H9 (cell line): ENCODE results near the gene ERICH6B. TPM values are rescaled to one million over a fixed set of nuclear protein-coding genes. Genes with fewer than 3 reads are reported as not detected.

Experiments
- DNase-seq: peaks from one replicate; pipeline ENCODE4 v3.0.0-alpha.2; 2017
- H2AFZ ChIP-seq: one replicate; pipeline ENCODE4 v1.6.1; 2013; ENCODE audit warnings: mild to moderate bottlenecking, low read length, control low read depth, moderate library complexity
- H2AK5ac ChIP-seq: 2 replicates; pipeline ENCODE4 v1.6.1; 2013; ENCODE audit warnings: low read length, control low read depth, mixed read lengths; ENCODE audit not compliant: insufficient read length
- H2BK120ac ChIP-seq: one replicate; pipeline ENCODE4 v1.6.1; 2013; ENCODE audit warnings: low read depth, mild to moderate bottlenecking, low read length, control low read depth, inconsistent platforms; ENCODE audit not compliant: poor library complexity, severe bottlenecking
- H2BK12ac ChIP-seq: 2 replicates; pipeline ENCODE4 v1.6.1; 2013; ENCODE audit warnings: low read length, control low read depth, mixed read lengths, low read depth; ENCODE audit not compliant: insufficient read length
- H2BK15ac ChIP-seq: 2 replicates; pipeline ENCODE4 v1.6.1; 2013; ENCODE audit warnings: low read depth, low read length, control low read depth
- H2BK20ac ChIP-seq: one replicate; pipeline ENCODE4 v1.6.1; 2013; ENCODE audit warnings: low read depth, mild to moderate bottlenecking, low read length, control low read depth, inconsistent platforms; ENCODE audit not compliant: poor library complexity, severe bottlenecking
- H2BK5ac ChIP-seq: 2 replicates; pipeline ENCODE4 v1.6.1; 2013; ENCODE audit warnings: low read length, control low read depth, mixed read lengths; ENCODE audit not compliant: insufficient read length
- H3K14ac ChIP-seq: 2 replicates; pipeline ENCODE4 v1.6.1; 2013; ENCODE audit warnings: low read length, control low read depth; ENCODE audit not compliant: insufficient read depth
- H3K18ac ChIP-seq: 2 replicates; pipeline ENCODE4 v1.6.1; 2013; ENCODE audit warnings: low read depth, mild to moderate bottlenecking, mixed read lengths, low read length, control low read depth; ENCODE audit not compliant: insufficient read length
- H3K23ac ChIP-seq: 2 replicates; pipeline ENCODE4 v1.6.1; 2013; ENCODE audit warnings: low read length, control low read depth, mixed read lengths, low read depth; ENCODE audit not compliant: insufficient read length
- H3K23me2 ChIP-seq: 2 replicates; pipeline ENCODE4 v1.6.1; 2013; ENCODE audit warnings: low read depth, mild to moderate bottlenecking, mixed read lengths, low read length, control low read depth; ENCODE audit not compliant: insufficient read length, poor library complexity, severe bottlenecking
- H3K27ac ChIP-seq: 2 replicates; pipeline ENCODE4 v1.5.1; 2013; ENCODE audit warnings: low read length, control low read depth, mixed read lengths, low read depth; ENCODE audit not compliant: insufficient read length
- H3K27me3 ChIP-seq: 2 replicates; pipeline ENCODE4 v1.6.1; 2013; ENCODE audit warnings: low read length, control low read depth, inconsistent platforms; ENCODE audit not compliant: insufficient read depth
- H3K4ac ChIP-seq: 2 replicates; pipeline ENCODE4 v1.6.1; 2013; ENCODE audit warnings: low read depth, mild to moderate bottlenecking, control low read depth, inconsistent platforms, low read length, moderate library complexity
- H3K4me1 ChIP-seq: 2 replicates; pipeline ENCODE4 v1.6.1; 2013; ENCODE audit warnings: low read length, control low read depth, inconsistent platforms; ENCODE audit not compliant: insufficient read depth
- H3K4me2 ChIP-seq: 2 replicates; pipeline ENCODE4 v1.6.1; 2013; ENCODE audit warnings: low read length, control low read depth, mixed read lengths; ENCODE audit not compliant: insufficient read length, insufficient read depth
- H3K56ac ChIP-seq: 2 replicates; pipeline ENCODE4 v1.6.1; 2013; ENCODE audit warnings: low read depth, mild to moderate bottlenecking, mixed read lengths, low read length, control low read depth; ENCODE audit not compliant: insufficient read length
- H3K79me1 ChIP-seq: 2 replicates; pipeline ENCODE4 v1.6.1; 2013; ENCODE audit warnings: low read depth, mild to moderate bottlenecking, moderate library complexity, low read length, control low read depth, inconsistent platforms; ENCODE audit not compliant: insufficient read depth, poor library complexity, severe bottlenecking
- H3K79me2 ChIP-seq: 2 replicates; pipeline ENCODE4 v1.6.1; 2013; ENCODE audit warnings: low read length, control low read depth, inconsistent platforms; ENCODE audit not compliant: insufficient read depth
- H3K9ac ChIP-seq: 2 replicates; pipeline ENCODE4 v1.6.1; 2013; ENCODE audit warnings: low read length, control low read depth, mixed read lengths; ENCODE audit not compliant: insufficient read length; ENCODE audit errors: extremely low read depth
- H3K9me3 ChIP-seq: one replicate; pipeline ENCODE4 v1.6.1; 2013; ENCODE audit warnings: low read depth, low read length, inconsistent platforms; ENCODE audit not compliant: control insufficient read depth
- H3T11ph ChIP-seq: one replicate; pipeline ENCODE4 v1.6.1; 2013; ENCODE audit warnings: mild to moderate bottlenecking, low read length, control low read depth, inconsistent platforms
- H4K20me1 ChIP-seq: one replicate; pipeline ENCODE4 v1.6.1; 2013; ENCODE audit not compliant: control insufficient read depth, insufficient read length, insufficient read depth
- H4K5ac ChIP-seq: 2 replicates; pipeline ENCODE4 v1.6.1; 2013; ENCODE audit warnings: low read depth, mild to moderate bottlenecking, mixed read lengths, low read length, control low read depth; ENCODE audit not compliant: insufficient read length
- H4K8ac ChIP-seq: replicated peaks from 2 replicates; pipeline ENCODE4 v1.6.1; 2013; ENCODE audit warnings: low read length, control low read depth, mixed read lengths, low read depth; ENCODE audit not compliant: insufficient read length
- H4K91ac ChIP-seq: 2 replicates; pipeline ENCODE4 v1.6.1; 2013; ENCODE audit warnings: low read depth, mild to moderate bottlenecking, moderate library complexity, mixed read lengths, low read length, control low read depth; ENCODE audit not compliant: insufficient read length
- H3K27ac Mint-ChIP-seq, 3 experiments: 2 replicates in 2 of 3; 3 replicates in 1 of 3; pipeline ENCODE4 v1.8.0; 2020 to 2021; ENCODE audit warnings: mixed read lengths in 3 of 3, mild to moderate bottlenecking in 1 of 3, moderate library complexity in 1 of 3
- H3K27me3 Mint-ChIP-seq: 2 replicates; pipeline ENCODE4 v1.8.0; 2021; ENCODE audit warnings: low read depth, mild to moderate bottlenecking, moderate library complexity, mixed read lengths
- H3K36me3 Mint-ChIP-seq, 3 experiments: 2 replicates in 2 of 3; 3 replicates in 1 of 3; pipeline ENCODE4 v1.8.0; 2020 to 2021; ENCODE audit warnings: low read depth in 3 of 3, mixed read lengths in 3 of 3; ENCODE audit not compliant: insufficient read depth in 1 of 3
- H3K4me1 Mint-ChIP-seq, 2 experiments: 2 replicates each; pipeline ENCODE4 v1.8.0; 2020; ENCODE audit warnings: mixed read lengths in 2 of 2
- H3K4me3 Mint-ChIP-seq, 2 experiments: 2 replicates in 1 of 2; 3 replicates in 1 of 2; pipeline ENCODE4 v1.8.0; 2020 to 2021; ENCODE audit warnings: mild to moderate bottlenecking in 2 of 2, mixed read lengths in 2 of 2, moderate library complexity in 1 of 2
- H3K9me3 Mint-ChIP-seq, 2 experiments: 2 replicates in 1 of 2; 3 replicates in 1 of 2; pipeline ENCODE4 v1.8.0; 2020; ENCODE audit warnings: mild to moderate bottlenecking in 2 of 2, mixed read lengths in 2 of 2, moderate library complexity in 1 of 2
- CTCF ChIP-seq: fragments of 200-600 bp; sonication (generic); conservative IDR thresholded peaks from 3 replicates; pipeline ENCODE4 v1.8.0; 2021; ENCODE audit warnings: antibody characterized with exemption, mild to moderate bottlenecking
- WGBS: extraction: QIAGEN DNeasy Blood & Tissue Kit; methylation state at CpG from one replicate; pipeline ENCODE4 v1.1.7; 2013; ENCODE audit warnings: missing lambda C conversion rate, low lambda C conversion rate, mixed read lengths; ENCODE audit not compliant: insufficient read length; ENCODE audit errors: extremely low coverage; 5-methylcytosine and 5-hydroxymethylcytosine counted together
- total RNA-seq: library from RNA; stranded (reverse); gene quantifications from 2 replicates; pipeline ENCODE4 v1.2.1, GENCODE V29; 2021

Gene ERICH6B
- total RNA-seq, 1 experiment from 2014 or later = not detected

- H3K36me3 Mint-ChIP-seq = no peaks in the 10 kb centered on the region
- H3K27ac Mint-ChIP-seq = no peak overlapping the region
- H4K5ac ChIP-seq = no peak overlapping the region
- H3K79me1 ChIP-seq = no peaks in the 10 kb centered on the region
- no CpG with 5 or more reads among the region's 1 CpG for WGBS
- H3K18ac ChIP-seq = no peak overlapping the region
- no peaks in the 10 kb centered on the region for H3K27me3 ChIP-seq
- no peak overlapping the region for H2AK5ac ChIP-seq
- H2BK12ac ChIP-seq = no peak overlapping the region
- no peak overlapping the region for H3K56ac ChIP-seq
- no peak overlapping the region for H4K8ac ChIP-seq
- H3K27ac ChIP-seq = no peak overlapping the region
- no peak overlapping the region for H3K9ac ChIP-seq
- no peak overlapping the region for H3K4me3 Mint-ChIP-seq
- H3K27me3 Mint-ChIP-seq = peaks cover 5% of the 10 kb centered on the region
- TF ChIP-seq CTCF = no peak
- no peak overlapping the region for H3K23ac ChIP-seq
- H4K91ac ChIP-seq = no peak overlapping the region
- H3K9me3 ChIP-seq = no peaks in the 10 kb centered on the region
- no peaks in the 10 kb centered on the region for H3K79me2 ChIP-seq
- peaks cover 37 to 39% of the 10 kb centered on the region in 2 experiments for H3K4me1 Mint-ChIP-seq
- no peak overlapping the region for H2BK5ac ChIP-seq
- no peak overlapping the region for H2BK15ac ChIP-seq
- no peak overlapping the region for H3K14ac ChIP-seq
- H4K20me1 ChIP-seq = no peaks in the 10 kb centered on the region
- no peak overlapping the region for H3K4me2 ChIP-seq
- H3K9me3 Mint-ChIP-seq = no peaks in the 10 kb centered on the region; a peak in 1 of 5 replicates
- H2BK20ac ChIP-seq = no peak overlapping the region
- no peak overlapping the region for H3K4ac ChIP-seq
- no peak overlapping the region for H3T11ph ChIP-seq
- no peaks in the 10 kb centered on the region; the same call in 1 of the 2 replicates for H3K4me1 ChIP-seq
- no peak overlapping the region for H2AFZ ChIP-seq
- H2BK120ac ChIP-seq = no peak overlapping the region
- H3K23me2 ChIP-seq = no peaks in the 10 kb centered on the region
- no peak for DNase-seq
Observed at GRCh38 chr13:45629940-45630339, 14.4 kb upstream of the ERICH6B start.
